Measurements from ENCODE around the gene PRR36.
"Not testable (repeated sequence)": the region's sequence is repeated elsewhere in the genome, so short reads cannot be mapped to it uniquely, and the experiment has no call there.

Gene PRR36

DNA sequence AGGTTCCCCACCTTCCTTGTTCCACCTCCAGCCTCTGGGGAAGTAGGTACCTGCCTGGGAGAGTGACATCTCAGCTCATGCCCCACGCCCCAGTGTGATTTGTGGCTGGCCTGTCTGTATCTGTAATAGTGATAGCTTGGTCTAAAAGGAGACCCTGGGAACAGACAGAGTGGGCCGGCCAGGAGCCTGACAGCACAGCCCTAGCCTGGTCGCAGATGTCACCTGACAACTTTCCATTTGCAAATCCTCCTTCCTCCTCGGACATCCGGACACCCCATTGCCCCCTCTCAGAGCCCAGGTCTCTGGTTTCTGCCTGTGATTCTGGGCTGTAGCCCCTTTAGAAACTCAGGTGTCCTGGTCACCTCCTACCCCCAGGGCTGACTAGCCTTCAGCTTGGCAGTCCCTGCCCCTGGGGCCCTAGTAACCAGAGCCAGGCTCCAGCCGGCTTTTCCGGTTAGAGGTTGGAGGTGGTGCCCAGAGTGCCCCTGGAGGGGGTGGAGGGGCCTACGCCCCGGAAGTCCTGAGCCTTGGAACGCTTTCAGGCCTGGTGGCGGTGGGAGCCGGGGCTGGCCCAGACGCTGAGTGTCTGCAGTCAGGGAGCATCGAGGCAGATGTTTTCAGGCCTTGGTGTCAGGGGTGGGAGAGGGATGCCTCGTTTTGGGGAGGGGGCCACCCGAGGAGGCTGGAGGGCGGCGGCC lies 20.6 kb upstream of the PRR36 start:
- peaks cover 0 to 49% of the 10 kb centered on the region in 2 donors for H3K27me3 ChIP-seq
- no peak overlapping the region for H3K4me3 ChIP-seq
- H3K36me3 ChIP-seq: no peaks in the 10 kb centered on the region
- no peaks in the 10 kb centered on the region for H3K9me3 ChIP-seq
- intact Hi-C loops (cut with DNase I; ENCODE audit: low total_unique reads): no loop called here
- TF ChIP-seq CTCF (IDR thresholded peaks at IDR 0.05): no peak
- DNase-seq: no peak
- no peaks in the 10 kb centered on the region for H3K4me1 ChIP-seq
- no peak overlapping the region for H3K27ac ChIP-seq

- H3K4me1 ChIP-seq; intact Hi-C loops (cut with DNase I; ENCODE audit: low total_unique reads); H3K9me3 ChIP-seq; H3K4me3 ChIP-seq; H3K36me3 ChIP-seq; DNase-seq; H3K27ac ChIP-seq: not testable (repeated sequence)
- H3K27me3 ChIP-seq: peaks cover 0 to 57% of the 10 kb centered on the region in 2 donors
Measured at GRCh38 chr19:7893362-7894101, 19.3 kb upstream of the PRR36 start.

GRCh38 chr19:7888826-7889217 lies 14.6 kb upstream of the PRR36 start:
- TF ChIP-seq CTCF (IDR thresholded peaks at IDR 0.05): no peak
- Histone ChIP-seq H3K27ac (no peak overlapping the region), H3K4me3 (no peak overlapping the region), H3K27me3 (peaks cover 0 to 49% of the 10 kb centered on the region in 2 donors), H3K9me3 (no peaks in the 10 kb centered on the region), H3K4me1 (peaks cover 0 to 10% (median 2%) of the 10 kb centered on the region in 4 donors), H3K36me3 (no peaks in the 10 kb centered on the region)
- DNase-seq: no peak
- intact Hi-C loops (cut with DNase I; ENCODE audit: low total_unique reads): no loop called here

DNA sequence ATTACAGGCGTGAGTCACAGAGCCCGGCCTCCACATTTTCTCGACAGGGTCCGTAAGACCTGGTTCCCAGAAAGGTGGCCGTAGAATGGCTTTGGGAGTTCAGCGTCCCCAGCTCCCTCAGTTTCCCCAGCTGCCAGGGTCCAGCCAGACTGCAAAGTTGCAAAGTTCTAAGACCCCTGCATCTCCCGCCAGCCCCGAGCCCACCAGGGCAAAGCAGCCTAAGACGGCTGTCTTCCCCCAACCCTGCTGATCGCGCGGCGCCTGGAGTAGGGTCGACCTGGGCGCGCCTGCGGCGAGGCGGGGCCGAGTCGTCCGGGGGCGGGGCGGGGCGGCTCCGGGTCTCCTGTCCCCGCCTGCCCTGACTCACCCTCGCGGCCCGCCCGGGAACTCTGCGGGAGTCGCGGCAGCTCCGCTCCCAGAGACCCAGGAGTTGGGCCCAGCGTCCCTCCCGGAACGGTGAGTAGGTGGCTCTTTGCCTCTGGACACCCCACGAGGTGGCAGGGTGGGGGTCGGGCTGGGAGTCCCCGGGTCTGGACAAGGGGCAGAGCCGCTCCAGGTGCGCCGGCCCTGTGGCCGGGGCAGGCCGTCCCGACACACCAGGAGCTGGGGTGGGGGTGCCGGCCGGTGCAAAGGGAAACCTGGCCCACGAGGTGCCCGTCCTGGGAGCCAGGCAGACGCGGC lies 14.1 kb upstream of the PRR36 start, which contains the start of gene LRRC8E:
Gene LRRC8E, plus strand, starts transcription at position 366 of the 681 bp plus-strand sequence. CDS start 7,094 bp downstream, outside the sequence.
- intact Hi-C loops (cut with DNase I; ENCODE audit: low total_unique reads): no loop called here
- H3K4me1 ChIP-seq: peaks cover 0 to 10% (median 2%) of the 10 kb centered on the region in 4 donors
- no peak for TF ChIP-seq CTCF (IDR thresholded peaks at IDR 0.05)
- DNase-seq: no peak
- H3K27ac ChIP-seq: no peak within 1 kb of the TSS
- no peaks in the 10 kb centered on the region for H3K9me3 ChIP-seq
- H3K36me3 ChIP-seq: no peaks in the 10 kb centered on the region
- peaks cover 0 to 43% of the 10 kb centered on the region in 2 donors for H3K27me3 ChIP-seq
- H3K4me3 ChIP-seq: no peak within 1 kb of the TSS

- DNase-seq: no peak
- Histone ChIP-seq H3K36me3 (no peaks in the 10 kb centered on the region), H3K4me1 (peaks cover 0 to 10% (median 2%) of the 10 kb centered on the region in 4 donors), H3K27me3 (peaks cover 0 to 36% of the 10 kb centered on the region in 2 donors), H3K27ac (no peak overlapping the region), H3K9me3 (no peaks in the 10 kb centered on the region), H3K4me3 (no peak overlapping the region)
- no peak for TF ChIP-seq CTCF (IDR thresholded peaks at IDR 0.05)
- intact Hi-C loops (cut with DNase I; ENCODE audit: low total_unique reads): no loop called here
Measured at GRCh38 chr19:7887408-7888144, 13.4 kb upstream of the PRR36 start.
